ENCODE measurements around the gene TRIM33.

TRIM33 gene

DNA sequence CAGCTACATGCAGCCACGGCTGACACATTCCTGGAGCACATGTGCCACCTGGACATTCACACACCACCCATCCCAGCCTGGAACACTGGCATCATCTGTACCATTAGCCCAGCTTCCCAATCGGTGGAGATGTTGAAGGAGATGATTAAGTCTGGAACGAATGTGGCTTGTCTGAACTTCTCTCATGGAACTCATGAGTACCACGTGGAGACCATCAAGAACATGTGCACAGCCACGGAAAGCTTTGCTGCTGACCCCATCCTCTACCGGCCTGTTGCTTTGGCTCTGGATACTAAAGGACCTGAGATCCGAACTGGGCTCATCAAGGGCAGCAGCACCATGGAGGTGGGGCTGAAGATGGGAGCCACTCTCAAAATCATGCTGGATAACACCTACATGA, 25.0 kb upstream of the TRIM33 start:
- ChIA-PET POLR2A (ENCODE audit: low non-redundant PET) (no interaction called here), CTCF (interaction anchor here (0.7 kb wide), 1 partner anchor 1674 kb away, joined by 3 read pairs; no protein-coding TSS in a partner anchor)
- H3K27ac ChIP-seq: no peak overlapping the region
- TF ChIP-seq, protein P1, sequence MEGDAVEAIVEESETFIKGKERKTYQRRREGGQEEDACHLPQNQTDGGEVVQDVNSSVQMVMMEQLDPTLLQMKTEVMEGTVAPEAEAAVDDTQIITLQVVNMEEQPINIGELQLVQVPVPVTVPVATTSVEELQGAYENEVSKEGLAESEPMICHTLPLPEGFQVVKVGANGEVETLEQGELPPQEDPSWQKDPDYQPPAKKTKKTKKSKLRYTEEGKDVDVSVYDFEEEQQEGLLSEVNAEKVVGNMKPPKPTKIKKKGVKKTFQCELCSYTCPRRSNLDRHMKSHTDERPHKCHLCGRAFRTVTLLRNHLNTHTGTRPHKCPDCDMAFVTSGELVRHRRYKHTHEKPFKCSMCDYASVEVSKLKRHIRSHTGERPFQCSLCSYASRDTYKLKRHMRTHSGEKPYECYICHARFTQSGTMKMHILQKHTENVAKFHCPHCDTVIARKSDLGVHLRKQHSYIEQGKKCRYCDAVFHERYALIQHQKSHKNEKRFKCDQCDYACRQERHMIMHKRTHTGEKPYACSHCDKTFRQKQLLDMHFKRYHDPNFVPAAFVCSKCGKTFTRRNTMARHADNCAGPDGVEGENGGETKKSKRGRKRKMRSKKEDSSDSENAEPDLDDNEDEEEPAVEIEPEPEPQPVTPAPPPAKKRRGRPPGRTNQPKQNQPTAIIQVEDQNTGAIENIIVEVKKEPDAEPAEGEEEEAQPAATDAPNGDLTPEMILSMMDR (conservative IDR thresholded peaks at IDR 0.05; ENCODE audit: low read depth): no peak
- no peak for DNase-seq (ENCODE audit: low spot score)

DNA sequence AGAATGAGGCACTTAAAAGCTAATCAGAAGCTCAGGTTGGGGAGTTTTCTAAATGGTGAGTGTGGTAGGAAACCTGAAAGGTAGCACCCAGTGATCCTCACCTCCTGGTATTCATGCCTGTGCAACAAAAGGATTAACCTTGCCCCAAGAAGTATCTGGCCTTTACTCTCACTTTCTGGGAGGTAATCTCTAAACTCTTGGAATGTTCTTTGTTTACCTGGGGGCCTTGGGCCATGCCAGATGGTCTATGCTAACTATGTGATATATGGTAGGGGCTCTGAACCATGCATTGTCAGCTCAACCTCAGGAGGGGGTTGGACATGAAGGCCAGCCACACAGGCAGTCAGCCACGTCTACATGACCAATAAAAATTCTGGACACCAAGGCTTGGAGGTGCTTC, 24.4 kb upstream of the TRIM33 start:
- ChIA-PET CTCF (interaction anchor here (0.7 to 1.1 kb wide), 2 partner anchors 45 to 1674 kb away, joined by 3 read pairs; no protein-coding TSS in a partner anchor), POLR2A (ENCODE audit: low non-redundant PET) (no interaction called here)
- H3K27ac ChIP-seq: no peak overlapping the region
- no peak for DNase-seq (ENCODE audit: low spot score)
- TF ChIP-seq, protein P1 (conservative IDR thresholded peaks at IDR 0.05; ENCODE audit: low read depth): no peak

DNA sequence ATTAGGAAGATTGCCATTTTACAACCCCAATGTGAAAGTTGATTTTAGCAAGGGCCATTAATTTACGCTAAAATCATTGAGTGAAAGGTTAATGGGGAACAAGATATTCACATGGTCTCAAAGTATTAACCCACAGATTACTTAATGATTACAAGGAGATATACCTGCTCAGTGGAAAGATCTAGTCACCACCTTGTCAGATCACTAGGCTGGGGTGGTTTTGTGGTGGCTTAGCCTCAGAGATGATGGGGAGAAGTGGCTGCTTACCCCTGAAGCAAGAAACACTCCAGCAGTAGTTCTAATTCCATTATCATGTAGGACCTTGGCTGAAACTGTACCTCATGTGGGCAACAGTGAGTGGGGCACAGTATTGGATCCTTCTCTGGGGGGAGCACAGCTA, 20.1 kb upstream of the TRIM33 start:
- no peak overlapping the region for H3K27ac ChIP-seq
- ChIA-PET CTCF (interaction anchor here (0.7 kb wide), 1 partner anchor 82 kb away, joined by 4 read pairs; no protein-coding TSS in a partner anchor), POLR2A (ENCODE audit: low non-redundant PET) (no interaction called here)
- DNase-seq (ENCODE audit: low spot score): no peak
- TF ChIP-seq, protein P1 (conservative IDR thresholded peaks at IDR 0.05; ENCODE audit: low read depth): no peak

DNA sequence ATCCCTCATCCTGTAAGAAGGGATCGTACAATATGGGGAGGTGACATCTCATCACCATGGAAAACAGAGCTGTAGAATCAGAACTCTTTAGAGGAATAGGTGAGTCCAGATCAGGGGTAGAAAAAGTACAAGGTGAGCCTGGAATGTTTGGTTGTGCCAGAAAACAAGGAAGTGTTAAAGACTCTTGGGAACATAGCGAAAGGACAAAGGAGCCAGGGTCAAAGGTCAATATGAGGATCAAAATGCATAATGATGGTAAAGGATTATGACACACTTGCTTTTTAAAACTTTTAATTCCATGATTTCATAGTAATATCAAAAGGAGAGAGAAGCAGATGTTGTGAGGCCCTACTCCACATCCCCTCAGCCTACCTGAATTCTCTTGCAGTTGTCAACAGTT, 19.2 kb upstream of the TRIM33 start:
- POLR2A ChIA-PET (ENCODE audit: low non-redundant PET): no interaction called here
- TF ChIP-seq, protein P1 (conservative IDR thresholded peaks at IDR 0.05; ENCODE audit: low read depth): no peak
- CTCF ChIA-PET: no interaction called here
- no peak for DNase-seq (ENCODE audit: low spot score)
- no peak overlapping the region for H3K27ac ChIP-seq

DNA sequence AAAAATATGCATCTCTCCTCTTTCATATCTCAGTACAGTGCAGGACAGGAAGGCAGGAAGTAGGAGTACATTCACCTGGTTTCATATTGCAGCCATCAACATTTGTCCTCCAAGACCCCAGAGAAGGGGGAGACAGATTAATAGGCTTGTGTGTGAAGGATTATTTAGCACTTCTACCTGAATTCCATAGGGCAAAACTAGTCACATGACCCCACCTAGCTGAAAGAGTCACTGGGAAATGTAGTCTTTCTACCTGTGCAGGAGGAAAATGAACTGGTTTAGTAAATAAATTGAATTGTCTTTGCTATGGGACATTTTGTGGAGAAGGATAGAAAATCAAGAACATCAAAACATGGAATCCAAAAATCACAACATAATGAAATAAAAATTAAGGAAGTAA, 13.9 kb upstream of the TRIM33 start:
- POLR2A ChIA-PET (ENCODE audit: low non-redundant PET): no interaction called here
- peak; percentile 13 for DNase-seq (ENCODE audit: low spot score)
- no peak overlapping the region for H3K27ac ChIP-seq
- TF ChIP-seq, protein P1 (conservative IDR thresholded peaks at IDR 0.05; ENCODE audit: low read depth): no peak
- CTCF ChIA-PET: no interaction called here

DNA sequence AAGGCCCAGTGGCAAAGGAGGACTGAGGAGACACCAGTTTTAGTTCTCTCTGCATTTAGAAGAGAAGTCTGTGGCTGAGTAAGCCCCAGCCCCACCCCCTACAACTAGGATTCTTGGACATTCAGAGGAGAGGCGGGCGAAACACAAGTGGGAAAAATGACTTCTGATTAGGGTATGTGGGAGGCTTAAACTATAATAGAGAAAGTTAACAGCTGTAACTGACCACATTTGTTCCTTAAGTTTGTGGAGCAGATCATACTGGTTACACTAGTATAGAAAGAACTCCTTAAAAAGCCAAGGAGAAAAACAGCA, 11.2 kb upstream of the TRIM33 start:
- no peak for DNase-seq (ENCODE audit: low spot score)
- POLR2A ChIA-PET (ENCODE audit: low non-redundant PET): no interaction called here

More for the DNA sequence above, 11.2 kb upstream of the TRIM33 start:
- H3K27ac ChIP-seq: no peak overlapping the region
- CTCF ChIA-PET: no interaction called here
- TF ChIP-seq, protein P1 (conservative IDR thresholded peaks at IDR 0.05; ENCODE audit: low read depth): no peak
